Subcutaneous abdominal adipose tissue (tissue), 5 donors: ENCODE results near the gene FBXW7.
"Not testable (repeated sequence)": the region's sequence is repeated elsewhere in the genome, so short reads cannot be mapped to it uniquely, and the experiment has no call there.

Experiments used
- H3K27ac ChIP-seq: one replicate; pipeline ENCODE4 v1.7.0; 2013; ENCODE audit warnings: low read depth, mild to moderate bottlenecking, inconsistent platforms, low read length, moderate library complexity
- H3K27me3 ChIP-seq, 5 donors: one replicate each; pipeline ENCODE4 v1.7.0; 2013; ENCODE audit warnings: low read length in 5 of 5, inconsistent platforms in 1 of 5; ENCODE audit not compliant: control insufficient read depth in 5 of 5, insufficient read depth in 4 of 5
- H3K36me3 ChIP-seq, 5 donors: one replicate each; pipeline ENCODE4 v1.7.0; 2013; ENCODE audit warnings: low read length in 5 of 5; ENCODE audit not compliant: control insufficient read depth in 5 of 5, insufficient read depth in 5 of 5
- H3K4me1 ChIP-seq, 5 donors: one replicate each; pipeline ENCODE4 v1.7.0; 2013; ENCODE audit warnings: low read length in 5 of 5, mild to moderate bottlenecking in 3 of 5, moderate library complexity in 1 of 5; ENCODE audit not compliant: control insufficient read depth in 5 of 5, insufficient read depth in 5 of 5
- H3K4me3 ChIP-seq, 5 donors: one replicate each; pipeline ENCODE4 v1.7.0; 2013; ENCODE audit warnings: low read length in 5 of 5, low read depth in 1 of 5
- H3K9ac ChIP-seq, 5 donors: one replicate each; pipeline ENCODE4 v1.7.0; 2013; ENCODE audit warnings: low read length in 5 of 5, mild to moderate bottlenecking in 4 of 5, moderate library complexity in 3 of 5
- H3K9me3 ChIP-seq, 5 donors: one replicate each; pipeline ENCODE4 v1.7.0; 2013; ENCODE audit warnings: low read length in 5 of 5; ENCODE audit not compliant: control insufficient read depth in 5 of 5
- donor health status: healthy.
- donor health status: healthy.
- donor health status: healthy.
- donor health status: healthy.
- donor health status: healthy.

The FBXW7 gene

GRCh38 chr4:152550687-152551086, 14.8 kb upstream of the FBXW7 start:
- not testable (repeated sequence) for H3K36me3 ChIP-seq, H3K4me1 ChIP-seq, H3K4me3 ChIP-seq, H3K27me3 ChIP-seq, H3K27ac ChIP-seq, H3K9me3 ChIP-seq, H3K9ac ChIP-seq

- no peaks in the 10 kb centered on the region for H3K4me1 ChIP-seq
- no peak overlapping the region for H3K4me3 ChIP-seq
- H3K9me3 ChIP-seq, result peaks cover 0 to 2% (median 0%) of the 10 kb centered on the region in 5 donors
These were observed 9.2 kb upstream of the FBXW7 start for GRCh38 chr4:152545088-152545487.

GRCh38 chr4:152544533-152544932, 8.6 kb upstream of the FBXW7 start:
- not testable (repeated sequence) for H3K4me3 ChIP-seq

More at GRCh38 chr4:152545088-152545487, 9.2 kb upstream of the FBXW7 start:
- peaks cover 0 to 3% (median 2%) of the 10 kb centered on the region in 5 donors for H3K36me3 ChIP-seq
- no peak overlapping the region for H3K27ac ChIP-seq
- no peaks in the 10 kb centered on the region for H3K27me3 ChIP-seq
- H3K9ac ChIP-seq, result no peak overlapping the region

GRCh38 chr4:152540941-152541340, 5.0 kb upstream of the FBXW7 start:
- Histone ChIP-seq H3K27ac (no peak overlapping the region), H3K27me3 (no peaks in the 10 kb centered on the region), H3K9ac (no peak overlapping the region), H3K4me1 (peaks cover 2 to 12% (median 12%) of the 10 kb centered on the region in 5 donors), H3K9me3 (peaks cover 0 to 5% (median 0%) of the 10 kb centered on the region in 5 donors), H3K4me3 (no peak overlapping the region), H3K36me3 (peaks cover 0 to 11% (median 8%) of the 10 kb centered on the region in 5 donors)

More at GRCh38 chr4:152544533-152544932, 8.6 kb upstream of the FBXW7 start:
- H3K36me3 ChIP-seq, H3K9ac ChIP-seq, H3K9me3 ChIP-seq, H3K4me1 ChIP-seq, H3K27me3 ChIP-seq, H3K27ac ChIP-seq: not testable (repeated sequence)

GRCh38 chr4:152540293-152540674, 4.4 kb upstream of the FBXW7 start:
- peaks cover 2 to 12% (median 12%) of the 10 kb centered on the region in 5 donors for H3K4me1 ChIP-seq
- H3K9ac ChIP-seq, result no peak overlapping the region
- H3K36me3 ChIP-seq, result peaks cover 0 to 11% (median 8%) of the 10 kb centered on the region in 5 donors
- no peaks in the 10 kb centered on the region for H3K27me3 ChIP-seq
- H3K27ac ChIP-seq, result no peak overlapping the region
- peaks cover 0 to 5% (median 0%) of the 10 kb centered on the region in 5 donors for H3K9me3 ChIP-seq
- H3K4me3 ChIP-seq, result no peak overlapping the region

- Histone ChIP-seq H3K9ac (no peak overlapping the region), H3K27me3 (no peaks in the 10 kb centered on the region), H3K27ac (no peak overlapping the region), H3K4me3 (no peak overlapping the region), H3K9me3 (peaks cover 0 to 5% (median 0%) of the 10 kb centered on the region in 5 donors), H3K36me3 (peaks cover 0 to 11% (median 8%) of the 10 kb centered on the region in 5 donors), H3K4me1 (peaks cover 2 to 18% (median 14%) of the 10 kb centered on the region in 5 donors)
These were observed 3.8 kb upstream of the FBXW7 start for GRCh38 chr4:152539556-152540292.

- Histone ChIP-seq H3K9me3 (peaks cover 0 to 5% (median 0%) of the 10 kb centered on the region in 5 donors), H3K36me3 (peaks cover 0 to 11% (median 8%) of the 10 kb centered on the region in 5 donors), H3K4me1 (peaks cover 5 to 35% (median 30%) of the 10 kb centered on the region in 5 donors), H3K27ac (no peak overlapping the region), H3K9ac (peak overlapping the region in 2 of 5 donors; percentile 13 to 84), H3K27me3 (no peaks in the 10 kb centered on the region), H3K4me3 (no peak overlapping the region)
These were observed 2.0 kb upstream of the FBXW7 start for GRCh38 chr4:152537881-152538280.

- peak overlapping the region; percentile 96 for H3K27ac ChIP-seq
- peak overlapping the region; percentile 77 to 99 (median 95) for H3K4me3 ChIP-seq
- H3K36me3 ChIP-seq, result peaks cover 0 to 11% (median 8%) of the 10 kb centered on the region in 5 donors
- peak overlapping the region; percentile 70 to 99 (median 96) for H3K9ac ChIP-seq
- H3K4me1 ChIP-seq, result peaks cover 5 to 35% (median 30%) of the 10 kb centered on the region in 5 donors
- H3K27me3 ChIP-seq, result no peaks in the 10 kb centered on the region
- H3K9me3 ChIP-seq, result peaks cover 0 to 5% (median 0%) of the 10 kb centered on the region in 5 donors
These were observed 772 bp upstream of the FBXW7 start for GRCh38 chr4:152536545-152537182.

GRCh38 chr4:152535360-152535902, 461 bp downstream of the FBXW7 start:
- peaks cover 5 to 36% (median 31%) of the 10 kb centered on the region in 5 donors for H3K4me1 ChIP-seq
- peaks cover 0 to 5% (median 0%) of the 10 kb centered on the region in 5 donors for H3K9me3 ChIP-seq
- H3K27me3 ChIP-seq, result no peaks in the 10 kb centered on the region
- H3K4me3 ChIP-seq, result peak overlapping the region in 4 of 5 donors; percentile 77 to 99 (median 96)
- H3K36me3 ChIP-seq, result peaks cover 3 to 11% (median 8%) of the 10 kb centered on the region in 5 donors
- peak overlapping the region; percentile 80 for H3K27ac ChIP-seq
- peak overlapping the region in 4 of 5 donors; percentile 82 to 89 (median 86) for H3K9ac ChIP-seq
